ENCODE results near the gene ZNF865.

Gene ZNF865

DNA sequence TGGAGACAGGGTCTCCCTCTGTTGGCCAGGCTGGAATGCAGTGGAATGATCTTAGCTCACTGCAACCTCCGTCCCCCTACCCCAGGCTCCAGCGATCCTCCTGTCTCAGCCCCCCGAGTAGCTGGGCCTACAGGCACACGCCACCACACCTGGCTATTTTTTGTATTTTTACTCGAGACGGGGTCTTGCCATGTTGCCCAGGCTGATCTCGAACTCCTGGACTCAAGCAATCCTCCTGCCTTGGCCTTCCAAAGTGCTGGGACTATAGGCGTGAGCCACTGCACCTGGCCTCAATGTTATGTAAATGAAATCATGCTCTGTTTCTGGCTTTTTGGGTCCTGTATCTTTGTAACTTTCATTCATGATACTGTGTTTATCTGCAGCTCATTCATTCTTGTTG is 16.7 kb upstream of the ZNF865 start:
- no peak for DNase-seq

DNA sequence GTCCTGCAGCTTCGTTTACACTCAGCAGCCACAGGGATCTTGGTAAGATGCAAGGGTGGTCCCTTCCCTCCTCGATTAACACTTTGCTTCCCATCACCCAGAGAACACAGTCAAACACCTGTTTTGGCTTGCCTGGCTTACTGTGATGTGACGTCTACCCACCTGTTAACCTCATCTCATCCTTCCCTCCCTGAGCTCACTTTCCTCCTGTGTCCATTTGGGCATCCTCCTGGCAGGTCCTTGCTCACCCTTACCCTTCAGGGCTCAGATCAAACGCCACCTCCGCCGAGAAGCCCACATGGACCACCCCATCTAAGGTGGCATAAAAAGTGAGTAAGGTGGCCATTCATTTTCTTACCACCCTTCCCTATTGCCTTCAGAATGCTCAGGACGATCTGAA is 15.3 kb upstream of the ZNF865 start:
- no peak for DNase-seq

DNA sequence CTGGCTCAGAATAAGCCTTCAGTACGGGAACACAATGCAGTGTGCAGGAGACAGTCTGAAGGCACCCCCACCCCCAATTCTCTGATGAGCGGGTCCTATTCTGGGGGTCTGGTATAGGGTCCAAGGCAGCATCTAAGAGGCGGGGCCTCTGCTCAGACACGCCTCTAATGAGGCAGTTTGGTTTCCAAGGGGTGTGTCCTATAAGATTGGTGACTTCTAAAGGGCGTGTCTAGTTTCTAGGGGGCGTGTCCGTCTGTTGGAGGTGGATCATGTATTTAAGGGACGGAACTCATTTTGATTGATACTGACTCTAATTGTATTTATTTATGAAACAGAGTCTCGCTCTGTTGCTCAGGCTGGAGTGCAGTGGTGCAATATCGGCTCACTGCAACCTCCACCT is 14.8 kb upstream of the ZNF865 start:
- no peak for DNase-seq

DNA sequence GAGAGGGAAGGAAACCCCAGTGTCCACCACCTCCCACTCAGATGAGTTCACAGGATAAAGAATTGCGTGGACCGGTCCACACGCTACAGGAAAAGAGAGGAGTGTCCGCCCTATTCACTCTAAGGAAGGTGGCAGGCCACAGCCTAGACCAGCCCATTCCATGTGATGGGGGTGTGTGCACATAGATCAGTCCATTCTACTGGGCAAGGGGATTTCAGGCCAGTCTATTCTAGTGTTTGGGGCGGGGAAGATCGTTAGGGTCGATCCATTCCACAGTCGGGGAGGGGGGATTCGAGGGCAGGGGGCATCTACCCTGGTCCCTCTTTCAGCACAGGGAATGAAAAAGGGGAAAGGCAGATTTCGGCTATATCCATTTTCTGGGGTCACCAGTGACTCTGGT is 13.9 kb upstream of the ZNF865 start:
- no peak for DNase-seq

DNA sequence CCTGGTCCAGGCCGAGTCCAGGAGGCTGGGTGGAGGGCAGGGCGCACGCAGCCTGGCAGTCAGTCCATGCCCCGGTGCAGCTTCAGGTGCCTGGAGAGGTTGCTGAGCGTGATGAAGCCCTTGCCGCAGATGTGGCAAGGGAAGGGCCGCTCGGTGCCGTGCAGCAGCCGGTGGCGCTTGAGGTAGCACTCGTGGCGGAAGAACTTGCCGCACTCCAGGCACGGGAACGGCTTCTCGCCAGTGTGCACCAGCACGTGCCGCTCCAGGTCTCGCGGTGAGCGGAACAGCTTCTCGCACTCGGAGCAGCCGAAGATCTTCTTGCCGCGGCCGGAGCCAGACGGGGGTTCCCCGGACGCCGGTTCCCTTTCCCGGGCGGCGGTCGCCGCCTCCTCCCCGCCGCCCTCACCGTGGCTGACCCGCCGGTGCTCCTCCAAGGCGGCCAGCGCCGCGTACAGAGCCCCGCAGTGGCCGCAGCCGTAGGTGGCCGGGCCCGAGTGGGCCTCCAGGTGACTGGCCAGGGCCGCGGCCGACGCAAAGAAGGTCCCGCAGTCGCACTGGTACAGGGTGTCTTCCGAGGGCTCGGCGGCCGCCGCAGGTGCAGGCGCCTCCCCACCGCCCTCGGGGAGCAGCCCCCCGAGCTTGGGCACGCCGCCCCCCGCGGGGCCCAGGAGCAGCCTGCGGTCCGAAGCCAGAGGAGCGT is 12.9 kb upstream of the ZNF865 start:
- DNase-seq = no peak

DNA sequence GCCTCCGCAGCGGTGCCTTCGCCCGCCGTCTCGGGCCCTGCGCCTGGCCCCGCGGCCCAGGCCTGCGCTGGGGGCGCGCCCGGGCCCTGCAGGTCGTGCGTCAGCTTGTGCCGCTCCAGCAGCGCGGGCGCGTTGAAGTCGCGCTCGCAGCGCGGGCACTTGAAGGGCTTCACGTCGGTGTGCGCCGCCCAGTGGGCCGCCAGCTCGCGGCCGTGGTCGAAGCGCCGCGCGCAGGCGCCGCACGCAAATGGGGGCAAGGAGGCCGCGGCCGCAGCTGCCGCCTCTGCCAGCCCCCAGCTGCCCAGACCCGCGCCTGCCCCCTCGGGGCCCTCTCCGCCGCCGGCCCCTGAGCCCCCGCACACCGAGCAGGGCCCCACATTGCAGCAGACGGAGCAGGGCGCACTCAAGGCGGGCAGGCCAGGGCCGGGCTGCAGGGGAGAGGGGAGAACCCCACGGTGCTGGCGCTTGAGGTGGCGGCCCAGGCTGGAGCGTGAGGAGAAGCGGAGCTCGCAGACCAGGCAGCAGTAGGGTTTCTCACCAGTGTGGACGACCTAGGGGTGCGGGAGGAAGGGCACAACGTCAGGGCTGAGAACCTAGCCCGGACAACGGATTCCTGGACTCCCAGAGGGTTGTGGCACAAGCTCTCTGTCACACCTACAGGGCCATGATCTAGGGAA is 12.2 kb upstream of the ZNF865 start:
- DNase-seq = no peak

DNA sequence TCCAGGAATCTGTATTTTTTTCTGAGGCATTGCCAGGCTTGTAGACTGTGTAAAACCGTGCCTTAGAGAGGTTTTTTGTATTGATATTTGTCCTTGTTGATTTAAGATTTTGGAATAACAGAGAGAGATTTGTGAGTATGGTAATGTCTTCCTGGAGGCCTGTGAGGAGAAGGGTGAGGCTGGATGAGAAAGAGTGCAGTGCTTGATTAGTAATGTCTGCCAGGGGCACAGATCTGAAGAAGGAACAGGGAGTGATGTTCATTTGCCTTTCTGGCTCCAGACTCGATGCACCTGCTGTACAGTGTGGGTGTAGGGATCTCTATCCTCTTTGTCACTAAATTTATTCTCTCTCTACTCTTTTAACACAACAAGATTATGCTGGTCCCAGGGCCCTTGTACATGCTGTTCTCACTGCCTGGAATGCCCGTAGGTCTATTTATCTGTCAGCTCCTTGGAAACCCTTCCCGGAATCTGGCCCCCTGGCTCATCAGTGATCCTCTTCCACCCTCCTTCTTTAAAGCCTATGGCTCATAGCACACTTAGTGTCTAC is 10.4 kb upstream of the ZNF865 start:
- DNase-seq = no peak

DNA sequence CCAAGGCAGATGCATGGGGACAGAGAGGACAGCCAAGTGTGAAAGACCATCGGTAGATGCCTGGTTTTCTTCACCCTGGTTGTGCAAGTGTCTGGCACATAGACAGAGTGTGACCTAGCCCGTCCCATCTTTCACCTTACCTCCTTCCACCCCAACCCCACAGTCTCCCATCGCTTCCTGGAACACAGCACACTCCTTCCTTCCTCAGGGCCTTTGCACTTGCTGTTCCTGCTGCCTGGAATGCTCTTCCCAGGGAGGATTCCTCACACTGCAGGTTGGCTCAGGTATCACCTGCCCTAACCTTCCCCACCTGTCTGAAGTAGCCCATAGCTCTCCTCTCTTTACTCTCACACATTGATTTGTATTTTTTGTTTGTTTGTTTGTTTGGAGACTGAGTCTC is 9.1 kb upstream of the ZNF865 start:
- no peak for DNase-seq

DNA sequence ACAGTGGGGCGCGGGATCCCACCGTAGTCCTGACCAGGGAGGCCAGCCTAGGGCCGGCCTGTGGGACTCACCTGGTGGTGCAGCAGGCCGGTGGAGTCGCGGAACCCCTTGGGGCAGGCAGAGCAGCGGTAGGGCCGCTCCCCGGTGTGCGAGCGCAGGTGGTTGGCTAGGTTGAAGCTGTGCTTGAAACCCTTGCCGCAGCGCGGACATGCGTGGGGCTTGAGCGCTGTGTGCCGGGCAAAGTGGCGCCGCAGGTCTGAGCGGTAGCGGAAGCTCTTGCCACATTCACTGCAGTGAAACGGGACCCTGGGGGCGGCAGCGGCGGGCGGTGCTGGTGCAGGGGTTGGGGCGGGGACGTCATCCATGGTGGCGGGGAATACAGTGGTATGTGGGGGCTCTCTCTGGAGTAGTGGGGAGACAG is 7.9 kb upstream of the ZNF865 start:
- DNase-seq = no peak

DNA sequence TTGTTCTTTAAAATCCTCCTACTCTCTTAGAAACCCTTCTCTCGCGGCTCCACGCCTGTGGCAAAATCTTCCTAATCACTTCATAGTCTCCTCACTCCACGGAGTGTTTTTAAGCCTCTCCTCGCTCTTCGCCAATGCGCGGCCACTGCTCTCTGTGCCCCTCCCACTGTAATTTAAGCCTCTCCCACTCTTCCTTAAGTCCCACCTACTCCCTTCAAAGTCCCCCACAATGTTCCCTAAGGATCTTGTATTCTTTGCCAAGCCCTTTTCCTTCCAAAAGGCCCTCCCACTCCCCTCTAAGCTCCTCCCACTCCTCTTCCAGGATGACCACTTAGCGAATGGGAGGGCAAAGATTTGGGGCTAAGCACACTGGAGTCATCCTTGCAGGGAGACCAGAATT is 7.4 kb upstream of the ZNF865 start:
- no peak for DNase-seq

DNA sequence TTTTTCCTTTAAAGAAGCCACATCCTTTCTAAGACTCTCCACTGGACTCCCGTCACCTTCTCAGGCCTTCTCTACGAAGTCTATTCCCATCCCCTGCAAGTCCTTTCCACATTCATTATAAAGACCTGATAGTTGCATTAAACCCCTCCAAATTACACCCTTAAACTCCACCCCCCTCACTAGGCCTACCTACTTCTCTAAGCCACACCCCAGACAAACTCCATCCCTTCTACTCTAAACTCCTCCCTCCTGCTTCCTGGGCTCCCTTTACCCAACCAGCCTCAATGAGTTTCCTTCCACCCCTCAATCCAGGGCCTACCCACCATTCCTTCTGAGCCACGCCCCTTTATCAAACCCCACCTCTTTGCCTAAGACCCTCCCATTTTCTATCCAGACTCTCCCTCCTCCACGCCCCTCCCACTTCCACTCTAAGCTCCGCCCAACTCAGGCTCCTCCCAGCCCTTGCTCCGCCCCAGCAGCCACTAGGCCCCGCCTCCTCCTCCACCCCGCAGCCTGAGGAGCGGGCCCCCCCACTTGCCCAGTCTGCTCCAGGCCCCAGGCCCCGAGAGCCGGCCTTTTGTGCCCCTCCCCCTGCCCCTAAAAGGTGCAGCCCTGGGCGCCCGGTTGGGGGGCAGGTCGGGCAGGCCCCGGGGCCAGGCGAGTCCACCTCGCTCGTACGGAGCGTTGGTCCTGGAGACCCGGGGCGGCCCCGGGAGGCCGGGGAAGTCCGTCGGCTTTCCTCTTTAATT is 6.6 kb upstream of the ZNF865 start:
- DNase-seq = peak; percentile 88

DNA sequence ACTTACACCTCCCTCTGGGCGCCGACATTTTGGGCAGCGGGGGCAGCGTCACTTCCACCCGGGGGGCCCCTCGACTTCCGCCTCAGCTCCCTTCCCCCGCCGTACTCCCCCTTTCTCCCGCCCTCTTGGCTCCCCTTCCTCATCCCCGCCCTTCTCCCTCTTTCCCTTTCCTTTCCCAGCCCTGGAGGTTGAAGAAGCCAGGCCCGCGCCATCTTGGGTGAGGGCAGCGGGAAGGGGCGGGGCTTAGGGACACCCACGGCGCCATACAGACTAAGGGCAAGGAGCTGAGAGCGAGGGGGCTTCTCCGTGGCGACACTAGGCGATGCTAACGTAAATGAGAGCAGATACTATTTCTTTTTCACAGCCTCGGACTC is 6.0 kb upstream of the ZNF865 start, which contains the start of gene FIZ1:
FIZ1 (minus strand) TSS at position 50 of the 374 bp plus-strand sequence. CDS start 1,652 bp downstream, outside the sequence.
- peak; percentile 99 to 100 for DNase-seq

DNA sequence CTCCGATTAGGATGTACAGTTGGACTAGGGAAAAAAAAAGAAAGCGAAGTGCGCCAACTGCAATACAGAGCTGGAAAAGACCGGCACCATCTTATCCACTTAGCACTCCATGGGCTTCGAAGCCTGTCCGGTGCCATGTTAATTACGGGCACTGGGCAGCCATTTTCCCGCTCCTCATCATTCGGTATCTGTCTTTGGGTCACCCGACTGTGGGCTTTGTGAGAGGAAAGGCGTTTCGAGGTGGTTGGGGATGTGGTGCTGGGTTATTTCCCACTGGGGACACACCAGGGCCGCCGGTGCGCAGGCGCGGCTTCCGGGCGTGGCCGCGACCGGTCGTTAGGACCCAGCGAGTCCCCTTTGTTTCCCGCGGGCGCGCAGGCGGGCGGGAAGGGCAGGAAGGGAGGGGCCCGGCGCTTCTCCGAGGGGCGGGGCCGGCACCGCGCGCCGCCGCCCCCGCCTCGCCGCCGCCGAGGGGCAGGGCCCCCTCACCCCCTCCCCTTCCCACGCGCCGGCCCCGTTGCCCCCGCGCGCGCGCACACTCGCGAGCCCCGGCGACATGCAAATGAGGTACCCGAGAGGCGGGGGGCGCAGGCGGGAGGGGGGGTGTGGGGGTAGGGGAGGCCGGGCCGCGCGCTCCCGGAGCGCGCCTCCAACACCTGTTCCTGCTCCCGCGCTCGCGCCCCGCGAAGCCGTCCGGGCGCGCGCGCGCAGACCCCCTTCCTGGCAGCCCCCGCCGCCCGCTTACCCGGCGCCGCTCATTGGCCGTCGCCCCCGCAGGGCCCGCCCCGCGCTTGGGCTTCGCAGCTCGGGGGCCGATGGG is 5.4 kb upstream of the ZNF865 start, which contains the start of gene ZNF524:
ZNF524 (plus strand) TSS at position 447 of the 820 bp plus-strand sequence. CDS start 1,825 bp downstream, outside the sequence.
- DNase-seq = peak; percentile 96 to 98

DNA sequence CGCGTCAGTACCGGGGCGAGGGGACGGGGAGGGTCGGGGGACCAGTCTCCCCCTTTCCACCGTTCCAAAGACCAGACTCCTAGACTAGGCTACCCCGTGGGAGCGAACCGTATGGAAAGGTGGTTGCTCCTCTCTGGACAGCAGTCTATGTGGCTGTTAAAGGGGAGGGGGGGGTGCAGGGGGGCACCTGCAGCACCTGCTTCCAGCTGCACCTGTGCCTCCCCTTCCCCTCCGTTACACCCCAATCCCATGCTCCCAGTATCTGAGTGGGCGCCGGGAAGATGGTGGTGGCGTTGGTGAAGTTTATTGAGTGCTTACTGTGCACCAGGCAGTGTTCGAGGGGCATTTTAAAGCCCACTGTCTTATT is 4.8 kb upstream of the ZNF865 start:
- no peak for DNase-seq

DNA sequence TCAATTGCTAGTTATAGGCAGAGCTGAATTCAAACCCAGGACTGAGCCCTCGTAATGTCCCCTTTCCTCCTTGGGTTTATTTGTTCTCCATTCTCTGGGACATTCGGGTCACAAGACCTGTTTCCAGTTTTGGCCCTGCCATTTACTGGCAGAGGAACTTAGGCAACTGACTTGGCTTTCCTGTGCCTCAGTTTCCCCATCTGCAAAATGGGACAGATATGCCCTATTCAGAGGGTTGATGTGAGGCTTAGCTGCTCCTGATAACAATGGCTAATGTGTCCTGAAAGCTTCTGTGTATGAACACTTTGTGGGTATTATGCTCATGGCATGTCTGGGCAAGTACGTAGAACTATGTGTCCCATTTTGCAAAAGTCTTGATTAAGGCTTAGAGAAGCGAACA is 4.4 kb upstream of the ZNF865 start:
- peak in 1 of 2 experiments; percentile 41 for DNase-seq

DNA sequence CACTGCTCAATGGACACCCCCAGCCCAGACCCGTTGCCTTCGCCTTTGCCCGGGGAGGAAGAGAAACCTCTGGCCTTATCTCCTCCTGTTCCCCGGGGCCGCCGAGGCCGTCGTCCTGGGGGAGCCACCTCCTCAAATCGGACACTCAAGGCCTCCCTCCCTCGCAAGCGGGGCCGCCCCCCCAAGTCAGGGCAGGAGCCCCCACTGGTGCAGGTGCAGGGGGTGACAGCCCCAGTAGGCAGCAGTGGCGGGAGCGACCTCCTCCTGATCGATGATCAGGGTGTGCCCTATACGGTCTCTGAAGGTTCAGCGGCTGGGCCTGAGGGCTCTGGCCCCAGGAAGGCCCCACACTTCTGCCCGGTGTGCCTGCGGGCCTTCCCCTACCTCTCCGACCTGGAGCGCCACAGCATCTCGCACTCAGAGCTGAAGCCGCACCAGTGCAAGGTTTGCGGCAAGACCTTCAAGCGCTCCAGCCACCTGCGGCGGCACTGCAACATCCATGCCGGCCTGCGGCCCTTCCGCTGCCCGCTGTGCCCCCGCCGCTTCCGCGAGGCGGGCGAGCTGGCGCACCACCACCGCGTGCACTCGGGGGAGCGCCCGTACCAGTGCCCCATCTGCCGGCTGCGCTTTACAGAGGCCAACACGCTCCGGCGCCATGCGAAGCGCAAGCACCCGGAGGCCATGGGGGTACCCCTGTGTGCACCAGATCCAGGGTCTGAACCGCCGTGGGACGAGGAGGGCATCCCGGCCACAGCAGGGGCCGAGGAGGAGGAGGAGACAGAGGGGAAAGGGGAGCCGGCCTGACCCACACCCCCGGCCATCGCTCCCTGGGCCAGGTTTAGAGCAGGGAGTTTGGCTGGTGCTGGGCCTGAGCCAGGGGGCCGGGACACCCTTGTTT is 3.1 kb upstream of the ZNF865 start:
- no peak for DNase-seq

DNA sequence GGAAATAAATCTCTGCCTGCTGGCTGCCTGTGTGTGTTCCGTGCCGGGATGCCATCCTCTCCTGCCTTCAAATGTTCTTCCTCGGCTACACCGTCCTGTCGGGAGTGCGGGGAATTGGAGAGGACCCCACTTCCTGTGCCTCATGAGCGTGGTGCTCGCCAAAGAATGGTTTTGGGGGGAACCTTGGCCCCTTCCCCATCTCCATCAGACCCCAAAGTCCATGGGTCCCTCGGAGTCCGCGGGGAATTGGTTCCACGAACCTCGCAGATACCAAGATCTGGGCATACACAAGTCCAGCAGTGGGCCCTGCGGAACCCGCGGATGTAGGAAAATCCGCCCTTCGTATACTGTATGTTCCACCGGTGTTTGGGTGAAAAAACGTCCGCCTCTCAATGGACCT is 2.3 kb upstream of the ZNF865 start:
- DNase-seq = no peak

DNA sequence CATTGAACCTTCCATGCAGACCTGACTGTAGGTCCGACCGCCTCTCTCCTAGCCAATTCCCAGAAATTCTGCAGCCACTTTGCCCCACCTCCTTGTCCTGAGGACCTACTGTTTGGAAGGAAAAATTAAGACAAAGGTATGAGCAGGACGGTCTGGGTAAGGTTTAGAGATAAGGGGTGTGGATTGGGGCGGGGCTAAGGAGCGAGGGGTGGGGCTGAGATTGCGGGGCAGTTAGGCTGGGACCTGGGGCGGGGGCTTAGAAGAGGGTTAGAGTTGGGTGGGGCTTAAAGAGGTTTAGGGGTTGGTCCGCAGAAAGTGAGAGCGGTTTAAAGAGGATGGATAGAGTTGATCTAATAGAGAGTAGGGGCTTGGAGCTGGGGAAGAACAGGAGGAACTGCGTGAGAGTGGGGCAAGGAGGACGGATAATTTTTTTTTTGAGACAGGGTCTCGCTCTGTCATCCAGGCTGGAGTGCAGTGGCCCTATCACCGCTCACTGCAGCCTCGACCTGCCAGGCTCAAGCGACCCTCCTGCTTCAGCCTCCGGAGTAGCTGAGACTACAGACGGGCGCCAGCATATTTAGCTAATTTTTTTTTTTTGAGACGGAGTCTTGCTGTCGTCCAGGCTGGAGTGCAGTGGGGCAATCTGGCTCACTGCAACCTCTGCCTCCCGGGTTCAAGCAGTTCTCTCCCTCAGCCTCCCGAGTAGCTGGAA is 1.7 kb upstream of the ZNF865 start:
- no peak for DNase-seq

DNA sequence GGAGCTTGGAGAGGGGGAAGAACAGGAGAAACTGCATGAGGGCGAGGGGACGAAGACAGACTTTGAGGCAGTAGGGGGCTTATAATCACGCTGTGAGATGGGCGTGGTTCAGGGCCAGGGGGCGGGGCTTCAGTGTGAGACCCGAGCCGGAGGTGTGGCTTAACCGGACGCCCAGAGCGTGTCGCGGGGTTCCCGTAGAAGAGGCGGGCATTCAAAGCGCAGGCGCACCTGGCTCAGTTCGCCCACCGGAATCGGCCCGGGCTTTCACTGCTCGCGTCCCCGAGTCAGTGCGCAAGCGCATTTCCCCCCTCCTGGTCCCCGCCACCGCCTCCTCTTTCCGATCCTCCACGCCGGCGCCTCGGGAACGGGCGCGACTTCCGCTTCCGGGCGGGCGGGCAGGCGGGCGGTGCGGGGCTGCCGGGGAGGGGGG is 225 bp upstream of the ZNF865 start:
- DNase-seq = peak; percentile 98 to 99

DNA sequence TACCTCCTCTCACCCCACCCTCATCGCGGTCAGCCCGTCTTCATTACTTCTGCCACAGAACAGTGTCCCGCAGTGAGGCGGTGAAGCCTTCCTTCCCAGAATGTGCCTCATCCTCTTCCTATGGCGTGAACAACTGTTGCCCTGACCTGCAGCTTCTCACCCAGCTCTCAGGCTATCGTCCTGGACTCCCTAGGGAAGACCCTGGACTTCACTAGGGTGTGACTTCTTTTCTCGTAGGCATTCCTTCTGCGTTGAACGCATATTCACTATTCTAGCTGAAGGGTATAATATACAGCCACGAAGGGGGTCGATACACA is 982 bp downstream of the ZNF865 start:
- no peak for DNase-seq

DNA sequence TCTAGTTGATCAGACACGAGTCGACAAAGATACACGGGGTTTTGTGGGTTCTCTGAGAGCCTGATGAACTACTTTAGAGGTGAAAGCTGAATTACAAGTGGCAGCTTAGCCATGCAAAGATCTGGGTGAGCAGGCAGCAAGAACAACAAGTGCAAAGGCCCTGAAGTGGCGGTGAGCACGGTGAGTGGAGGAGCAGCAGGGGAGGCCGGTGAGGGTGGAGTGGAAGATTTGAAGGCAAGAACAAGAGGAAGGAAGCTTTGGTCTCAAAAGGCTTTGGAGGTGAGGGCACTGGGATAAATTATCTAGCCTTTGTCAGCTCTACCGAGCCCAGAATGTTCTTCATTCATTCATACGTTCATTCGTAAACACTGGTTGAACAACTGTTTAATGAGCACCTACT is 1.4 kb downstream of the ZNF865 start:
- DNase-seq = no peak
